GM19035 (cell line): ENCODE data around the gene YWHAG.
"Not testable (repeated sequence)": the region's sequence is repeated elsewhere in the genome, so short reads cannot be mapped to it uniquely, and the experiment has no call there.

ENCODE experiments used
- ATAC-seq: cut with Tn5 transposase; IDR thresholded peaks from one replicate; pipeline ENCODE4 v1.9.1; 2021; ENCODE audit not compliant: unreplicated experiment

YWHAG gene

GRCh38 chr7:76325811-76326210, 33.0 kb downstream of the YWHAG start:
- ATAC-seq: no peak

GRCh38 chr7:76325092-76325491, 33.7 kb downstream of the YWHAG start:
- ATAC-seq: no peak

GRCh38 chr7:76318488-76319353, 40.1 kb downstream of the YWHAG start:
- ATAC-seq: peak; percentile 48

DNA sequence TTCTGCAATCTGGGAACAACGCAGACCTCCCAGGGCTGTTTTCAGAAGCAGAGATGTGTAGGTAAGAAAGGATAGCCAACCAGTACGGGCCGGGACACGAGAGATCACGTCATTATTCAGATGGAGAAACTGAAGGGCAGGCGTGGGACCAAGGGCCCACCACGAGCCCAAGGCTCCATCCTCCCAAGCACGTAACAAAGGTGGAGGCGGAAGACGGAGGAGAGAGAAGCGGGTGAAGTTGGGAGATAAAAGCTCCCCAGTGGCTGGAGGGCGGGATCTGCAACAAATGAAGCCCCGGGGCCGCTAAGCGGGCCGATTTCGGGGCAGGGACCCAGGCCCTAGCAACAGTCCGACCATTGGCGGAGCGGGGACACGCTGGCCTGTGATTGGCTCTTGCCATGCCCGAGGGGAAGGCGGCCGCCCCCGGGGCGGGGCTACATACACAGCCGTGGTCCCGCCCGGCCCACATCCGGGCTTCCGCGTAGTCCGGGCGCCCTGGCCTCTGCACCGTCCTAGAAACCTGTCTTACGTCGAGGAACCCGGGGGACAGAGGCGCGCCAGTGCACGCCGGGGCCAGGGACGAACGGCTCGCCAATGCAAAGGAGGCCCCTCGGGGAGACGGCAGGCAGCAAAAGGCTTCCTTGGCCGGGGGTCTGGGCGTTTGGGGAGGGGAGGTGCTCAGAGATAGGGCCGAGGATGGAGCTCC, 40.9 kb downstream of the YWHAG start:
- ATAC-seq: peak; percentile 87

GRCh38 chr7:76316984-76317781, 41.6 kb downstream of the YWHAG start:
- no peak for ATAC-seq

DNA sequence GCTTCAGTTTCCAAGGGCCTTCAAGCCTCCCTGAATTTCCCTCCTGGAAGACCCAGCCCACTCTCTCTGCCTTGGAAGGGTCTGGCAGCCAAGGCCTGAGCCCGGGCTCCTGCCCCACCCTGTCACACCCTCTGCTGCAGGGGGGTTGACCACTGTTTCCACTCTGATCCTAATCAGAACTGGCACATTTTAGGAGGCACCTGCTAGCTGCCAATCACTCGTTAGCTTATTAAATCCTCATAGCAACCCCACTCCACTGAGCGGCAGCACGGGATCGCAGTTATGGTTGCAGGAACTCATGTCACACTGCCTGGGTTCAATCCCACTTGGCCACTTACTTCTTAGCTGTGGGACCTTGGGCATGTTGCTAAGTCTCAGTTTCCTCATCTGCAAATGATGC, 43.4 kb downstream of the YWHAG start:
- ATAC-seq: no peak

DNA sequence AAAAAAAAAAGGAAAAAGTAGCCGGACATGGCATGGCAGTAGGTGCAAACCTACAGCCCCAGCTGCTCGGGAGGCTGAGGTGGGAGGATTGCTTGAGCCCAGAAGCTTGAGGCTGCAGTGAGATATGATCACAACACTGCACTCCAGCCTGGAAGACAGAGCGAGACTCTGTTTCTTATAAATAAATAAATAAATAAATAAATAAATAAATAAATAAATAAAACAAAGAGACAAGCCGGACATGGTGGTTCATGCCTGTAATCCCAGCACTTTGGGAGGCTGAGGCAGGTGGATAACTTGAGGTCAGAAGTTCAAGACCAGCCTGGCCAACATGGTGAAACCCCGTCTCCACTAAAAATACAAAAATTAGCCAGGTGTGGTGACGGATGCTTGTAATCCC, 44.1 kb downstream of the YWHAG start:
- not testable (repeated sequence) for ATAC-seq

GRCh38 chr7:76314042-76314721, 44.6 kb downstream of the YWHAG start:
- ATAC-seq: no peak

DNA sequence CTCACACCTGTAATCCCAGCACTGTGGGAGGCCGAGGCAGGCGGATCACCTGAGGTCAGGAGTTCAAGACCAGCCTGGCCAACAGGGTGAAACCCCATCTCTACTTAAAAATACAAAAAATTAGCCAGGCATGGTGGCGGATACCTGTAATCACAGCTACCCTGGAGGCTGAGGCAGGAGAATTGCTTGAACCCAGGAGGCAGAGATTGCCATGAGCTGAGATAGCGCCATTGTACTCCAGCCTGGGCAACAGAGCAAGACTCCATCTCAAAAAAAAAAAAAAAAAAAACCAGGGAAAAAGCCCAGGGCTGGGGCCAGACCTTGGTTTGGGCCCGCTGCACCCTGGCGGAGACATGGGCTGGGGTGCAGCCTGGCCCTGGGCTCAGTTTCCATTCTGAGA, 47.0 kb downstream of the YWHAG start:
- ATAC-seq: not testable (repeated sequence)

GRCh38 chr7:76310102-76310957, 48.5 kb downstream of the YWHAG start:
- ATAC-seq: no peak

DNA sequence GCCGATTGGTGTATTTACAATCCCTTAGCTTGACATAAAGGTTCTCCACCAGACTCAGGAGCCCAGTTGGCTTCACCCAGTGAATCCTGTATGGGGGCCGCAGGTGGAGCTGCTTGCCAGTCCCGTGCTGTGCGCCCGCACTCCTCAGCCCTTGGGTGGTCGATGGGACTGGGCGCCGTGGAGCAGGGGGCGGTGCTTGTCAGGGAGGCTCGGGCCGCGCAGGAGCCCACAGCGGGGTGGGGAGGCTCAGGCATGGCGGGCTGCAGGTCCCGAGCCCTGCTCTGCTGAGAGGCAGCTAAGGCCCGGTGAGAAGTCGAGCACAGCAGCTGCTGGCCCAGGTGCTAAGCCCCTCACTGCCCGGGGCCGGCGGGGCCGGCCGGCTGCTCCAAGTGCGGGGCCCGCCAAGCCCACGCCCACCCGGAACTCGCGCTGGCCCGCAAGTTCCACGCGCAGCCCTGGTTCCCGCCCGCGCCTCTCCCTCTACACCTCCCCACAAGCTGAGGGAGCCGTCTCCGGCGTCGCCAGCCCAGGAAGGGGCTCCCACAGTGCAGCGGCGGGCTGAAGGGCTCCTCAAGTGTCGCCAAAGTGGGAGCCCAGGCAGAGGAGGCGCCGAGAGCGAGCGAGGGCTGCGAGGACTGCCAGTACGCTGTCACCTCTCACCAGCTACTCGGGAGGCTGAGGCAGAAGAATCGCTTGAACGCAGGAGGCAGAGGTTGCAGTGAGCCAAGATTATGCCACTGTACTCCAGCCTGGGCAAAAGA, 49.3 kb downstream of the YWHAG start:
- not testable (repeated sequence) for ATAC-seq

GRCh38 chr7:76308874-76309273, 49.9 kb downstream of the YWHAG start:
- ATAC-seq: not testable (repeated sequence)

DNA sequence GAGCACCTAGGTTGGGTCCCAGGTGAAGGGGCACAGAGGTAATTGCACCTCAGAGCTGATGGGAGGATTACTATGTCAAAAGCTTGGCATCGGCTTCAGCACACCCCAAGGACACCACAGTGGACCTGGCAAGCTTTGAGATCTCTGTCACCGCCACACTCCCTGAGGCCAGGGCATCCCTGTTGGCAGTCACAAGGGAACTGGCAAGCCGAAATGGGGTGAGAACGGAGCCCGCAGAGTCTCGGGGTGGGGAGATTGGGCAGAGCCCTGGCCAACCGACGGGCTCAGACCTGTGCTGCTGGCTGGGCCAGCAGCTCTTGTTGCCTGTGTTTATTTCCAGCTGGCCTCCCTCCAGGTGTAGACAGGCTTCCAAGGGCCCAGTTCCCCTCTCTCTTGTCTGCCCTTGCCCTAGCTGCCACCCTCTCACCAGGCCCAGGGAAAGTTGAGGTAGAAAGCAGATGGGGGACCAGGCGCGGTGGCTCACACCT, 53.9 kb downstream of the YWHAG start:
- no peak for ATAC-seq

- peak; percentile 47 for ATAC-seq
Measured at GRCh38 chr7:76303202-76304147, 55.3 kb downstream of the YWHAG start.

GRCh38 chr7:76302347-76303201, 56.2 kb downstream of the YWHAG start, which contains the start of gene HSPB1:
Gene HSPB1 (plus strand): TSS chr7:76302673. CDS start chr7:76302713, 40 bp downstream.
- ATAC-seq: peak; percentile 48

DNA sequence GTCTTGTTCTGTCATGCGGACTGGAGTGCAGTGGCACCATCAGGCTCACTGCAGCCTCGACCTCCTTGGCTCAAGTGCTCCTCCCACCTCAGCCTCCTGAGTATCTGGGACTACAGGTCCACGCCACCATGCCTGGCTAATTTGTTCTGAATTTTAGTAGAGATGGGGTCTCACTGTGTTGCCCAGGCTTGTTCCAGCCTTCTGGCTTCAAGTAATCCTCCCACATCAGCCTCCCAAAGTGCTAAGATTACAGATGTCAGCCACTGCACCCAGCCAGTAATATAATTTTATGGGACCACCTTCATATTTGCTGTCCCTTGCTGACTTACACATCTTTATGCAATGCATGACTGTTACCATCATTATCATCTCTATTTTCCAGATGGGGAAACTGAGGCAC, 57.8 kb downstream of the YWHAG start:
- ATAC-seq: no peak

DNA sequence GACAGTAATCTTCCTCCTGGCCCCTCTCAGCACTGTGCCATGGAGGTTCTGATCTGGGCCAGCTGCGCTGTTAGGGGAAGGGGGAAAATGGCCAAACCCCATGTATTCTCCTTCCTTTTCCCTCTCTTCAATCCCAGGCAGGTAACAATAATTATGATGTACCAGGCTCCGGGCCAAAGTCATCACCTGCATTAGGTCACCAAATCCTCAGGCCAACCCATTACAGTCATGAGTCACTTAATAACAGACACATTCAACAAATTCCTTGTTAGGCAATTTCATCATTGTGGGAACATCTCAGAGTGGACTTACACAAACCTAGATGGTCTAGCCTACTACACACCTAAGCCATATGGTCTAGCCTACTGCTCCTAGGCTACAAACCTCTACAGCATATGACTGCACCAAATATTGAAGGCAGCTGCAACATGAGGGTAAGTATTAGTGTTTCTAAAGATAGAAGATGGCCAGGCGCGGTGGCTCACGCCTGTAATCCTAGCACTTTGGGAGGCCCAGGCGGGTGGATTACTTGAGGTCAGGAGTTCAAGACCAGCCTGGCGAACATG, 58.5 kb downstream of the YWHAG start:
- no peak for ATAC-seq
